NB4 (cell line): ENCODE data around the gene DLX4.

Source experiments
- CTCF ChIP-seq: IDR thresholded peaks from one replicate; pipeline ENCODE4 v1.5.1; 2012; ENCODE audit warnings: low read depth, low read length
- MAX ChIP-seq: IDR thresholded peaks from 2 replicates; pipeline ENCODE4 v1.6.1; 2011; ENCODE audit warnings: low read depth, low read length

- TF ChIP-seq MAX (no peak), CTCF (no peak)
Observed at GRCh38 chr17:49992933-49993422, 24.0 kb downstream of the DLX4 start.
